Mammary epithelial cell (primary cell): ENCODE data around the gene PGLYRP3.

Source experiments
- CTCF ChIP-seq, 2 donors: IDR thresholded peaks in 1 of 2; conservative IDR thresholded peaks in 1 of 2; 2 replicates each; pipeline ENCODE4 v1.5.1; 2011 to 2012; ENCODE audit warnings: inconsistent platforms in 2 of 2, low read length in 2 of 2, mild to moderate bottlenecking in 2 of 2, control low read depth in 1 of 2, low read depth in 1 of 2; ENCODE audit not compliant: insufficient read depth in 1 of 2; ENCODE audit errors: extremely low read depth in 1 of 2
- EZH2 ChIP-seq: IDR thresholded peaks from 2 replicates; pipeline ENCODE4 v1.6.1; 2012; ENCODE audit warnings: low read length, inconsistent platforms, borderline replicate concordance

DNA sequence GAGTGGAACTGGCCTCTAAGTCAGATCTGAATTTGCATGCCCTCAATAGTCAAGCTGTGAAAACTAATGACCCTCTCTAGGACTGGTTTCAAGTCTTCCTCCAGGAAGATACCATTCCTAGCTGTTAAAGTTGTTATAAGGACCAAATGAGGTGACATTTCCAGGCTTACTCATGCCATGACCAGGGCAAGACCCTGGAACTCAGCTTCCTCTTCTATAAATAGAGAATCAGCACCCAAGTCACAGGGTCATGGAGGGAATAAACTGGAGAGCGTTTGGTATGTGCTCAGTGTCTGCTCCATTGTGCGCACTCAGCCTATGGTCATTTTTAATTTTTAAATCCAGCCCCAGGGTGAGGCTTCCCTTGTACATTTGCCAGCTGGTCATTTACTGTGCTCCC is 47.4 kb upstream of the PGLYRP3 start:
- TF ChIP-seq EZH2: no peak
- no peak for TF ChIP-seq CTCF (conservative IDR thresholded peaks at IDR 0.05 in 1 of 2, IDR thresholded peaks at IDR 0.05 in 1 of 2; ENCODE audit: extremely low read depth in 1 of 2, insufficient read depth in 1 of 2, low read depth in 1 of 2, low read length in 2 of 2)
